Loucy (cell line): ENCODE results near the gene GNPNAT1.

Experiments used
- H2AFZ ChIP-seq: fragments of 200-600 bp; sonication (generic); 2 replicates; pipeline ENCODE4 v1.6.0; 2016; ENCODE audit warnings: antibody characterized with exemption, mild to moderate bottlenecking, low read length, moderate library complexity
- H3F3A ChIP-seq: fragments of 200-600 bp; 2 replicates; pipeline ENCODE4 v1.6.0; 2016; ENCODE audit warnings: antibody characterized with exemption, low read depth, mild to moderate bottlenecking
- H3K27me3 ChIP-seq: fragments of 200-600 bp; sonication (generic); 2 replicates; pipeline ENCODE4 v1.6.1; 2014; ENCODE audit warnings: low read length, mild to moderate bottlenecking; ENCODE audit not compliant: insufficient read depth, poor library complexity, severe bottlenecking
- H3K36me3 ChIP-seq: fragments of 200-600 bp; sonication (generic); 2 replicates; pipeline ENCODE4 v1.6.1; 2016; ENCODE audit warnings: low read length; ENCODE audit not compliant: insufficient read depth
- H3K4me1 ChIP-seq: fragments of 200-600 bp; sonication (generic); 2 replicates; pipeline ENCODE4 v1.5.1; 2014; ENCODE audit warnings: low read length, mild to moderate bottlenecking; ENCODE audit not compliant: insufficient read depth, poor library complexity, severe bottlenecking
- H3K4me2 ChIP-seq: fragments of 200-600 bp; sonication (generic); 2 replicates; pipeline ENCODE4 v1.6.0; 2014; ENCODE audit warnings: antibody characterized with exemption, low read length, low read depth, mild to moderate bottlenecking; ENCODE audit not compliant: poor library complexity, severe bottlenecking
- H3K4me3 ChIP-seq: fragments of 200-600 bp; sonication (generic); 2 replicates; pipeline ENCODE4 v1.5.1; 2014; ENCODE audit warnings: low read length, mild to moderate bottlenecking, mixed read lengths; ENCODE audit not compliant: poor library complexity, severe bottlenecking
- H3K79me2 ChIP-seq: fragments of 200-600 bp; sonication (generic); 2 replicates; pipeline ENCODE4 v1.6.1; 2014; ENCODE audit warnings: low read length; ENCODE audit not compliant: insufficient read depth
- H3K9ac ChIP-seq: fragments of 200-600 bp; sonication (generic); 2 replicates; pipeline ENCODE4 v1.6.0; 2014; ENCODE audit warnings: mild to moderate bottlenecking, low read depth, low read length, moderate library complexity; ENCODE audit not compliant: poor library complexity, severe bottlenecking
- H3K9me2 ChIP-seq: fragments of 200-600 bp; sonication (generic); replicated peaks from 2 replicates; pipeline ENCODE4 v1.6.1; 2016; ENCODE audit warnings: low read depth, low read length, mixed read lengths
- H3K9me3 ChIP-seq: fragments of 200-600 bp; sonication (generic); 2 replicates; pipeline ENCODE4 v1.6.1; 2014; ENCODE audit warnings: mild to moderate bottlenecking, antibody characterized with exemption, low read length, low read depth; ENCODE audit not compliant: insufficient read depth
- H4K20me1 ChIP-seq: fragments of 200-600 bp; sonication (generic); 2 replicates; pipeline ENCODE4 v1.6.0; 2014; ENCODE audit warnings: antibody characterized with exemption, low read length, mild to moderate bottlenecking; ENCODE audit not compliant: insufficient read depth, poor library complexity, severe bottlenecking
- EZH2phosphoT487 ChIP-seq: fragments of 200-600 bp; IDR thresholded peaks from 2 replicates; pipeline ENCODE4 v1.6.1; 2018; ENCODE audit warnings: antibody characterized with exemption, mild to moderate bottlenecking, moderate library complexity, borderline replicate concordance
- TF ChIP-seq, protein P1 (sequence below): fragments of 200-600 bp; sonication (generic); conservative IDR thresholded peaks from 2 replicates; pipeline ENCODE4 v1.5.1; 2014; ENCODE audit warnings: mild to moderate bottlenecking, antibody characterized with exemption, low read length

Gene GNPNAT1

DNA sequence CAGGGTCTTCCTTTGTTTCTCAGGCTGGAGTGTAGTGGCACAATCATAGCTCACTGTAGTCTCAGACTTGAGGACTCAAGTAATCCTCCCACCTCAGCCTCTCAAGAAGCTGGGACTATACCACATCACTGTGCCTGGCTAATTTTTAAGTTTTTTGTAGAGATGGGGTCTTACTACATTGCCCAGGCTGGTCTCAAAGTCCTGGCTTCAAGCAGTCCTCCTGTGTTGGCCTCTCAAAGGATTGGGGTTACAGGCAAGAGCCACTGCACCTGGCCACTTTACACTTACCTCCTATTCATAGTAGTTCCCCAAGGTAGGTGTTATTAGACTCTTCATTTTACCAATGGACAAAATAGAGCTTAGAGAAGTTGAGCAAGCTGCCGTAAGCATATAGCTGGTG is 32.3 kb downstream of the GNPNAT1 start:
- Histone ChIP-seq H3F3A (no peaks in the 10 kb centered on the region), H3K9me2 (no peaks in the 10 kb centered on the region), H3K4me2 (no peak overlapping the region), H3K4me1 (no peaks in the 10 kb centered on the region), H4K20me1 (no peaks in the 10 kb centered on the region), H3K9me3 (no peaks in the 10 kb centered on the region), H3K79me2 (no peaks in the 10 kb centered on the region), H3K36me3 (peaks cover 10% of the 10 kb centered on the region; the same call in 1 of the 2 replicates), H3K4me3 (no peak overlapping the region), H2AFZ (no peak overlapping the region), H3K27me3 (no peaks in the 10 kb centered on the region), H3K9ac (no peak overlapping the region)
- TF ChIP-seq, protein P1, sequence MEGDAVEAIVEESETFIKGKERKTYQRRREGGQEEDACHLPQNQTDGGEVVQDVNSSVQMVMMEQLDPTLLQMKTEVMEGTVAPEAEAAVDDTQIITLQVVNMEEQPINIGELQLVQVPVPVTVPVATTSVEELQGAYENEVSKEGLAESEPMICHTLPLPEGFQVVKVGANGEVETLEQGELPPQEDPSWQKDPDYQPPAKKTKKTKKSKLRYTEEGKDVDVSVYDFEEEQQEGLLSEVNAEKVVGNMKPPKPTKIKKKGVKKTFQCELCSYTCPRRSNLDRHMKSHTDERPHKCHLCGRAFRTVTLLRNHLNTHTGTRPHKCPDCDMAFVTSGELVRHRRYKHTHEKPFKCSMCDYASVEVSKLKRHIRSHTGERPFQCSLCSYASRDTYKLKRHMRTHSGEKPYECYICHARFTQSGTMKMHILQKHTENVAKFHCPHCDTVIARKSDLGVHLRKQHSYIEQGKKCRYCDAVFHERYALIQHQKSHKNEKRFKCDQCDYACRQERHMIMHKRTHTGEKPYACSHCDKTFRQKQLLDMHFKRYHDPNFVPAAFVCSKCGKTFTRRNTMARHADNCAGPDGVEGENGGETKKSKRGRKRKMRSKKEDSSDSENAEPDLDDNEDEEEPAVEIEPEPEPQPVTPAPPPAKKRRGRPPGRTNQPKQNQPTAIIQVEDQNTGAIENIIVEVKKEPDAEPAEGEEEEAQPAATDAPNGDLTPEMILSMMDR, result no peak
- no peak for TF ChIP-seq EZH2phosphoT487

DNA sequence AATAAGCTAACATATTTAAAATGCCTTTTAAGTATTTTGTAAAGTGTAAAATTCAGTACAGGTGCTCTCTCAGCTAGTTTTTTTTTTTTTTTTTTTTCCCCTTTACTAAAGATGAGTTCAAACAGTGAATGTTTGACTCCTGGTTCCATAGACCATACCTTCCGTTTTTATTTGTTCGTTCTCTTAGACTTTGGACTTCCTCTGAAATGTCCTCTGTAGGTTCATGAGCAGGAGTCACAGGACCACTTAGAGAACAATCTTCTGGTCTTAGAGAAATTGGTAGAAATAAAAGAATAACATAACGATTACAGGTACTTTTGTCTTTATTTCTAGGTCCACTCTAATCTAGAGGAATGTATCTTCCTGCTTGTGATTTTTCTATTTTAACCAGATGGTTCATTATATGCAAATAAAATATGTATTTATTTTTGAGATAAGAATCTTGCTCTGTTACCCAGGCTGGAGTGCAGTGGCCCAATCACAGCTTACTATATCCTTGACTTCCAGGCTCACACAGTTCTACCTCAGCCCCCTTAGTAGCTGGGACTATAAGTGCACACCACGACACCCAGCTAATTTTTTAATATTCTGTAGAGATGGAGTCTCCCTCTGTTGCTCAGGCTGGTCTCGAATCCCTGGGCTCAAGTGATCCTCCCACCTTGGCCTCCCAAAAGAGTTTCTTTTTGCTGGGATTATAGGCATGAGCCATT is 35.6 kb downstream of the GNPNAT1 start:
- Histone ChIP-seq H3K4me2 (no peak overlapping the region), H4K20me1 (no peaks in the 10 kb centered on the region), H3K36me3 (peaks cover 10% of the 10 kb centered on the region; the same call in 1 of the 2 replicates), H3K4me3 (no peak overlapping the region), H3K9ac (no peak overlapping the region), H3K4me1 (no peaks in the 10 kb centered on the region), H3F3A (no peaks in the 10 kb centered on the region), H3K79me2 (no peaks in the 10 kb centered on the region), H3K27me3 (no peaks in the 10 kb centered on the region), H3K9me3 (no peaks in the 10 kb centered on the region), H3K9me2 (no peaks in the 10 kb centered on the region), H2AFZ (no peak overlapping the region)
- TF ChIP-seq, protein P1, result no peak
- no peak for TF ChIP-seq EZH2phosphoT487

DNA sequence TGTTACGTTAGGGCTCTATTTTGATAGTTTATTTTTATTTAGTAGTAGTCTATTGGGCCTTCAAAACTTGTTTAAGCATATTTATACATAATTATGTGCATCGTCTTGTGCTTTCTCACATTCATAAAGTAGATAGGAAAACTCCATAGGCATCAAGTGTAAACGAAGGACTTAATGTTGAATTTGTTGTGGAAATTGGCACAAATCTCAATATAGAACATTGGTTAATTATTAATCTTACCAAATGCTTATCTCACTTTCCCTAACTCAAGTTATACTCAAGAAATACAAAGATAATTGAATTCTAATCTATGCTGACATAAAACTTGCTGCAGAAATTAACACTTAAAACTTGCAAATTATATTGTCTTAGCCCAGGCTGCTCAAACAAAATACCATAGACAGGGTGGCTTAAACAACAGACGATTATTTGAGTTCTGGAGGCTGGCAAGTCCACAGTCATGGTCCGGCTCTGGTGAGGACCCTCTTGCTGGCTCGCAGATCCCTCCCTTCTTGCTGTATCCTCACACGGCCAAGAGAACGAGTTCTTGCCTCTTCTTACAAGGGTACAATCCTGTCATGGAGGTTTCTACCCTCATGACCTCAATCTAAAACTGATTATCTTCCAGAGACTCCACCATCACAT is 42.6 kb downstream of the GNPNAT1 start:
- H3K9me2 ChIP-seq, result no peaks in the 10 kb centered on the region
- H2AFZ ChIP-seq, result no peak overlapping the region
- no peaks in the 10 kb centered on the region for H3K27me3 ChIP-seq
- no peaks in the 10 kb centered on the region for H3F3A ChIP-seq
- peaks cover 2% of the 10 kb centered on the region for H3K79me2 ChIP-seq
- no peaks in the 10 kb centered on the region for H3K9me3 ChIP-seq
- no peak overlapping the region for H3K9ac ChIP-seq
- no peak overlapping the region for H3K4me2 ChIP-seq
- H3K36me3 ChIP-seq, result peaks cover 42% of the 10 kb centered on the region; the same call in 1 of the 2 replicates
- no peaks in the 10 kb centered on the region for H3K4me1 ChIP-seq
- no peak for TF ChIP-seq EZH2phosphoT487
- TF ChIP-seq, protein P1, result no peak
- H3K4me3 ChIP-seq, result no peak overlapping the region
- H4K20me1 ChIP-seq, result no peaks in the 10 kb centered on the region
